ENCODE data around the gene CHN1.

CHN1 gene

DNA sequence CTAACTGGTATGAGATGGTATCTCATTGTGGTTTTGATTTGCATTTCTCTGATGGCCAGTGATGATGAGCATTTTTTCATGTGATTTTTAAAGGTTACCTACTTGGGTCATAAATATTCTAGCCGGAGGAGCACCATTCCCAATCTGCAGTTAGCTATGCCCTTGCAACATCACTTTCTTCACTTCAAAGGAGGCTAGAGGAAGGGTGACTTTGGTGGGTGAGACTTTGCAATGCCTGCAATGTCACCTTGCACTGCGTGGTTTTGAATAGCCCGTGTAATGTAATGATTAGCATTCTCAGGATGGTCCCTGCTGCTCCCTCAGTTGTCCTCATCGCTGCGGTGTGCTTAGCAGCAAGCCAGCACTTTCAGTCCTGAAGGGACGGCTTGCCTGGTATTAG, 184.8 kb downstream of the CHN1 start:
- H3K27ac Mint-ChIP-seq = no peak overlapping the region
- peaks cover 12% of the 10 kb centered on the region for H3K4me1 Mint-ChIP-seq
- H3K36me3 Mint-ChIP-seq (ENCODE audit: low read depth) = peaks cover 31% of the 10 kb centered on the region
- no peak for TF ChIP-seq CTCF (IDR thresholded peaks at IDR 0.05; ENCODE audit: unreplicated experiment in 3 of 3)
- no peak overlapping the region for H3K4me3 Mint-ChIP-seq
- peaks cover 6% of the 10 kb centered on the region for H3K9me3 Mint-ChIP-seq
- peaks cover 4% of the 10 kb centered on the region for H3K27me3 Mint-ChIP-seq (ENCODE audit: low read depth)

GRCh38 chr2:174815526-174815925, 189.7 kb downstream of the CHN1 start:
- Mint-ChIP-seq H3K27ac (no peak overlapping the region), H3K4me3 (no peak overlapping the region), H3K4me1 (peaks cover 17% of the 10 kb centered on the region), H3K36me3 (ENCODE audit: low read depth) (peaks cover 17% of the 10 kb centered on the region), H3K9me3 (no peaks in the 10 kb centered on the region), H3K27me3 (ENCODE audit: low read depth) (no peaks in the 10 kb centered on the region)
- TF ChIP-seq CTCF (IDR thresholded peaks at IDR 0.05; ENCODE audit: unreplicated experiment in 3 of 3) = no peak

DNA sequence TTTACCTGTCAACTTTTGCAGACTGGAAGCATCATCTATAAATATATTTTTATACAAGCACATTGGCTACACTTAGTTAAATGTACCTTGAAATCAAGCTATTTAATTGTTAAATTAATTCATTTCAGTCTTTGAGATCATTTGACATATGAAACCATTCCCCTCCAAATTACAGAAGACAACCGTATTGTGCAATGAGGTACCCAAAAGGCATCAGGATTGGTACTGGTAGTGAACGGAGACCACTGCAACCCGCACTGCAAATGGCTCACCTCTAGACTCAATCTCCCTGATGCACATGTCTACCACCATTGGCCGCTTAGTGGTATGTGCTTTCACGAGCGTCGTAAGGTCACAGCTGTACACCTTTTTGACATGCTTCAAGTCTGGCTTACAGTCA, 193.1 kb downstream of the CHN1 start:
- no peak for TF ChIP-seq CTCF (IDR thresholded peaks at IDR 0.05; ENCODE audit: unreplicated experiment in 3 of 3)
- Mint-ChIP-seq H3K27me3 (ENCODE audit: low read depth) (no peaks in the 10 kb centered on the region), H3K9me3 (no peaks in the 10 kb centered on the region), H3K27ac (no peak overlapping the region), H3K4me3 (no peak overlapping the region), H3K4me1 (peaks cover 29% of the 10 kb centered on the region), H3K36me3 (ENCODE audit: low read depth) (peaks cover 29% of the 10 kb centered on the region)

GRCh38 chr2:174807931-174808330, 197.2 kb downstream of the CHN1 start:
- Mint-ChIP-seq H3K4me3 (no peak overlapping the region), H3K36me3 (ENCODE audit: low read depth) (peaks cover 43% of the 10 kb centered on the region), H3K27me3 (ENCODE audit: low read depth) (no peaks in the 10 kb centered on the region), H3K9me3 (no peaks in the 10 kb centered on the region), H3K4me1 (peaks cover 28% of the 10 kb centered on the region), H3K27ac (peak overlapping the region; percentile 54 to 91 (median 75))
- no peak for TF ChIP-seq CTCF (IDR thresholded peaks at IDR 0.05; ENCODE audit: unreplicated experiment in 3 of 3)

- TF ChIP-seq CTCF (IDR thresholded peaks at IDR 0.05; ENCODE audit: unreplicated experiment in 3 of 3) = no peak
- Mint-ChIP-seq H3K4me1 (peaks cover 28% of the 10 kb centered on the region), H3K9me3 (no peaks in the 10 kb centered on the region), H3K27ac (no peak overlapping the region), H3K27me3 (ENCODE audit: low read depth) (no peaks in the 10 kb centered on the region), H3K36me3 (ENCODE audit: low read depth) (peaks cover 39% of the 10 kb centered on the region), H3K4me3 (no peak overlapping the region)
Observed at GRCh38 chr2:174805803-174806202, 199.4 kb downstream of the CHN1 start.

GRCh38 chr2:174802459-174802858, 202.7 kb downstream of the CHN1 start:
- no peak for TF ChIP-seq CTCF (IDR thresholded peaks at IDR 0.05; ENCODE audit: unreplicated experiment in 3 of 3)
- H3K4me1 Mint-ChIP-seq = peaks cover 29% of the 10 kb centered on the region
- H3K27ac Mint-ChIP-seq = no peak overlapping the region
- H3K9me3 Mint-ChIP-seq = no peaks in the 10 kb centered on the region
- no peaks in the 10 kb centered on the region for H3K27me3 Mint-ChIP-seq (ENCODE audit: low read depth)
- H3K4me3 Mint-ChIP-seq = no peak overlapping the region
- H3K36me3 Mint-ChIP-seq (ENCODE audit: low read depth) = peaks cover 42% of the 10 kb centered on the region
